Mesenchymal stem cell (in vitro differentiated cells and primary cell): Measurements from ENCODE around the gene LRIT3.

ENCODE experiments used
- DNase-seq: peaks from one replicate; pipeline ENCODE4 v3.0.0-alpha.2; 2013
- H2AFZ ChIP-seq: one replicate; pipeline ENCODE4 v1.6.1; 2013; ENCODE audit warnings: low read depth, mild to moderate bottlenecking, control low read depth, inconsistent platforms, low read length, moderate library complexity
- H2AK5ac ChIP-seq: 2 replicates; pipeline ENCODE4 v1.6.1; 2013; ENCODE audit warnings: low read length, moderate library complexity, mild to moderate bottlenecking, inconsistent platforms; ENCODE audit not compliant: severe bottlenecking
- H2BK120ac ChIP-seq: one replicate; pipeline ENCODE4 v1.6.1; 2013; ENCODE audit warnings: low read depth, mild to moderate bottlenecking, inconsistent platforms, low read length, moderate library complexity
- H2BK12ac ChIP-seq, 2 experiments: one replicate each; pipeline ENCODE4 v1.6.1; 2013; ENCODE audit warnings: inconsistent platforms in 2 of 2, low read length in 2 of 2, mild to moderate bottlenecking in 2 of 2, moderate library complexity in 2 of 2, control low read depth in 1 of 2
- H2BK15ac ChIP-seq: one replicate; pipeline ENCODE4 v1.6.1; 2013; ENCODE audit warnings: mild to moderate bottlenecking, low read depth, inconsistent platforms; ENCODE audit not compliant: poor library complexity, severe bottlenecking
- H2BK5ac ChIP-seq: 2 replicates; pipeline ENCODE4 v1.6.1; 2013; ENCODE audit warnings: low read depth, mild to moderate bottlenecking, low read length, control low read depth, inconsistent platforms; ENCODE audit not compliant: poor library complexity, severe bottlenecking
- H3K14ac ChIP-seq, 2 experiments: one replicate each; pipeline ENCODE4 v1.6.1; 2013; ENCODE audit warnings: inconsistent platforms in 2 of 2, low read length in 2 of 2, control low read depth in 1 of 2, mild to moderate bottlenecking in 1 of 2, moderate library complexity in 1 of 2
- H3K18ac ChIP-seq, 2 experiments: one replicate each; pipeline ENCODE4 v1.6.1; 2013; ENCODE audit warnings: inconsistent platforms in 2 of 2, low read length in 2 of 2, control low read depth in 1 of 2, low read depth in 1 of 2, mild to moderate bottlenecking in 1 of 2
- H3K23ac ChIP-seq, 2 experiments: one replicate each; pipeline ENCODE4 v1.6.1; 2013; ENCODE audit warnings: inconsistent platforms in 2 of 2, low read length in 2 of 2, mild to moderate bottlenecking in 2 of 2, moderate library complexity in 2 of 2, control low read depth in 1 of 2
- H3K27ac ChIP-seq: 2 replicates; pipeline ENCODE4 v1.5.1; 2013; ENCODE audit warnings: mild to moderate bottlenecking, moderate library complexity, low read length, control low read depth, inconsistent platforms; ENCODE audit not compliant: poor library complexity, severe bottlenecking
- H3K27me3 ChIP-seq, 2 experiments: 2 replicates each; pipeline versions ENCODE4 v1.6.1 to v1.7.0; 2013; ENCODE audit warnings: low read length in 2 of 2, mild to moderate bottlenecking in 2 of 2, moderate library complexity in 2 of 2, control low read depth in 1 of 2, inconsistent platforms in 1 of 2; ENCODE audit not compliant: control insufficient read depth in 1 of 2, insufficient read depth in 1 of 2
- H3K36me3 ChIP-seq, 2 experiments: 2 replicates each; pipeline versions ENCODE4 v1.6.1 to v1.7.0; 2013; ENCODE audit warnings: low read length in 2 of 2, control low read depth in 1 of 2, inconsistent platforms in 1 of 2, low read depth in 1 of 2, mild to moderate bottlenecking in 1 of 2; ENCODE audit not compliant: insufficient read depth in 2 of 2, control insufficient read depth in 1 of 2
- H3K4ac ChIP-seq, 2 experiments: one replicate each; pipeline ENCODE4 v1.6.1; 2013; ENCODE audit warnings: inconsistent platforms in 2 of 2, low read length in 2 of 2, mild to moderate bottlenecking in 2 of 2, moderate library complexity in 2 of 2, control low read depth in 1 of 2, low read depth in 1 of 2
- H3K4me1 ChIP-seq: 2 replicates; pipeline ENCODE4 v1.6.1; 2013; ENCODE audit warnings: low read depth, low read length, control low read depth; ENCODE audit not compliant: control insufficient read depth, insufficient read depth
- H3K4me2 ChIP-seq: 2 replicates; pipeline ENCODE4 v1.6.1; 2013; ENCODE audit warnings: low read length, mild to moderate bottlenecking, inconsistent platforms; ENCODE audit not compliant: poor library complexity, severe bottlenecking
- H3K4me3 ChIP-seq, 2 experiments: 2 replicates each; pipeline versions ENCODE4 v1.5.1 to v1.7.0; 2013; ENCODE audit warnings: low read length in 2 of 2, mild to moderate bottlenecking in 2 of 2, control low read depth in 1 of 2, low read depth in 1 of 2; ENCODE audit not compliant: insufficient read depth in 1 of 2
- H3K79me1 ChIP-seq: replicated peaks from 2 replicates; pipeline ENCODE4 v1.6.1; 2013; ENCODE audit warnings: mild to moderate bottlenecking, control low read depth, low read length, inconsistent platforms; ENCODE audit not compliant: poor library complexity, severe bottlenecking
- H3K9ac ChIP-seq: 2 replicates; pipeline ENCODE4 v1.7.0; 2013; ENCODE audit warnings: mild to moderate bottlenecking, low read length, moderate library complexity
- H3K9me3 ChIP-seq: 2 replicates; pipeline ENCODE4 v1.7.0; 2013; ENCODE audit warnings: mild to moderate bottlenecking, low read length; ENCODE audit not compliant: control insufficient read depth
- H4K8ac ChIP-seq: one replicate; pipeline ENCODE4 v1.6.1; 2013; ENCODE audit warnings: inconsistent platforms, mild to moderate bottlenecking, low read length, moderate library complexity
- H4K91ac ChIP-seq: one replicate; pipeline ENCODE4 v1.6.1; 2013; ENCODE audit warnings: mild to moderate bottlenecking, low read length, inconsistent platforms
- WGBS: methylation state at CpG from one replicate; pipeline ENCODE4 v1.1.7; 2013; ENCODE audit warnings: mixed read lengths; 5-methylcytosine and 5-hydroxymethylcytosine counted together

Gene LRIT3

DNA sequence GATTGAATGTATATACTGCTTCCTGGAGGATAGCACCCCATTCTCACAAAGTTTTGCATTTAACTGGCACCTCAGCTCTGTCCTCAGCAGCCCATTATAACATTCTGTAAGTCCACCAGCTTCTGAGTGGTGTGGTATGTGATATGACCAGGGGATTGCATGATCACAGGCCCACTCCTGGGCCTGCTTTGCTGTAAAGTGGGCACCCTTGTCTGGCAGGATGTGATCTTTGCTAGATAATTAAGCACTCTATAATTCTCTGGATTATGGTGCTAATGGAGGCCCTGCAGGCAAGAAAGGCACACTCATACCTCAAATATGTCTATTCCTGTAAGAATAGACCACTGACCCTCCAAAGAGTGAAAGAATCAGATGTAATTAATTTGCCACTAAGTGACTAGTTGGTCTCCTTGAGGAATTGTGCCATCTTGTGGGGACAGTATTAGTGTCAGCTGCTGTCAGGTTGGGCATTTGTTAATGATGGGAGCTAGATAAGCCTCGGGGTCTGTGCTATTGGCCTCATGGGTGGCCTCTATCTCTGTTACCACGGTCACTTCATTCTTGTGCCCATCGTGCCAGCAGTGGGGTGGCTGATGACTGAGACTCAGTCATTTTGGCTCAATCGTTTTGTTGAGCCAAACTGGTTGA is 43.9 kb upstream of the LRIT3 start:
- 51% methylated on average over 3 of the region's 4 CpGs for WGBS
- no peak overlapping the region for H3K4me2 ChIP-seq

DNA sequence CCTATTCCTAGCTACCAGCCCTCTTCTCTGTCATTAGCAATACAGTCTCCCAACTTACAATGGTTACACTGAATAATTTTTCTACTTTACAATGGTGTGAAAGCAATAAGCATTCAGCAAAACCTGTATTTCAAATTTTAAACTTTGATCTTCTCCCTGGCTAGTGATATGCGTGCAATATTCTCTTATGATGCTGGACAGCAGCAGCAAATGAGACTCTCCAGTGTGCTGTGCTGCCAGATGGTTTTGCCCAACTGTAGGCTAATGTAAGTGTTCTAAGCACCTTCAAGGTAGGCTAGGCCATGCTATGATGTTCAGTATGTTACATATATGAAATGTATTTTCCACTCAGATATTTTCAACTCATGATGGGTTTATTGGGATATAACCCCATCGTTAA is 38.3 kb upstream of the LRIT3 start:
- Histone ChIP-seq H3K4ac (no peak overlapping the region), H2AK5ac (no peak overlapping the region), H3K27me3 (no peaks in the 10 kb centered on the region), H3K14ac (no peak overlapping the region), H3K9ac (no peak overlapping the region), H3K18ac (no peak overlapping the region), H3K9me3 (no peaks in the 10 kb centered on the region), H3K36me3 (no peaks in the 10 kb centered on the region), H4K91ac (no peak overlapping the region), H4K8ac (no peak overlapping the region), H2BK120ac (no peak overlapping the region), H3K23ac (no peak overlapping the region), H2AFZ (no peak overlapping the region), H3K4me3 (no peak overlapping the region), H3K4me1 (no peaks in the 10 kb centered on the region), H2BK15ac (no peak overlapping the region), H3K79me1 (no peaks in the 10 kb centered on the region), H2BK12ac (no peak overlapping the region), H2BK5ac (no peak overlapping the region), H3K4me2 (no peak overlapping the region), H3K27ac (no peak overlapping the region)
- 100% methylated on average over 2 of the region's 2 CpGs for WGBS
- no peak for DNase-seq

More for the DNA sequence above, 43.9 kb upstream of the LRIT3 start:
- Histone ChIP-seq H4K91ac (no peak overlapping the region), H3K27ac (no peak overlapping the region), H2BK12ac (no peak overlapping the region), H2BK5ac (no peak overlapping the region), H2AFZ (no peak overlapping the region), H2AK5ac (no peak overlapping the region), H3K9me3 (no peaks in the 10 kb centered on the region), H3K9ac (no peak overlapping the region), H2BK15ac (no peak overlapping the region), H3K4ac (no peak overlapping the region), H3K36me3 (no peaks in the 10 kb centered on the region), H3K14ac (no peak overlapping the region), H3K27me3 (no peaks in the 10 kb centered on the region), H3K18ac (no peak overlapping the region), H4K8ac (no peak overlapping the region), H3K4me1 (no peaks in the 10 kb centered on the region), H3K4me3 (no peak overlapping the region), H3K23ac (no peak overlapping the region), H2BK120ac (no peak overlapping the region), H3K79me1 (no peaks in the 10 kb centered on the region)
- DNase-seq: peak; percentile 66

DNA sequence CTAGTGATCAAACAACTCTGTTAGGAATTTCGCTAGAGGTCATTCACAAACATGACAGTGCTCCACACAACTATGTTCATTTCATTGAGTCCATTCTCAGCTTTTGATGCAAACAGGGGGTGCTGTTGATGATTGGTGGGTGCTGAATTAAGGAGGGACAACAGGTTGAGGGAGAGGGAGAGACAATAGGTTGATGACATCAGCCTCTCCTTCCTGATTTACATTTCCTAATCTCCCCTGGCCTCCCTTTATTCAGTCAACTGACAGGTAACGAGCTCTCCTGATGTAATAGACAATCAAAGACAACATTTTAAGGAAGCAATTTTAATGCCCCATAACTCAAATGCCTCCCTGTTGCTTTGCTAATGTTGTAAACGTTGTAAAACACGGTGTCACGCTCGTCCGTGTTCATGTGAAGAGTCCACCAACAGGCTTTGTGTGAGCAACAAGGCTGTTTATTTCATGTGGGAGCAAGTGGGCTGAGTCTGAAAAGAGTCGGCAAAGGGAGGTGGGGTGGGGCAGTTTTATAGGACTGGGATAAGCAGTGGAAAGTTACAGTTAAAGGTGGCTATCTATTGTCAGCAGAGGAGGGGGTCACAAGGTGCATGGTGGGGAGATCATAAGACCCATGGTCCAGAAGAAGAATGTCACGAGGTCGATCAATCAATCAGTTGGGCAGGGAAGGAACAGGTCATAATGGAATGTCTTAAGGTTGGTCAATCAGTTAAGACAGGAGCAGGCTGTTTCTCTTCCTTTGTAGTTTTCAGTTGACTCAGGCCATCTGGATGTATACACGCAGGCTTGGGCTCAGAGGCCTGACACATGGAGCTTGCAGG is 37.1 kb upstream of the LRIT3 start:
- Histone ChIP-seq H4K8ac (no peak overlapping the region), H3K14ac (no peak overlapping the region), H3K4me3 (no peak overlapping the region), H3K79me1 (peaks cover 1% of the 10 kb centered on the region), H3K36me3 (no peaks in the 10 kb centered on the region), H3K9me3 (no peaks in the 10 kb centered on the region), H3K4ac (no peak overlapping the region), H3K23ac (no peak overlapping the region), H3K18ac (no peak overlapping the region), H3K27ac (no peak overlapping the region), H4K91ac (no peak overlapping the region), H2BK5ac (no peak overlapping the region), H2BK12ac (no peak overlapping the region), H2BK120ac (no peak overlapping the region), H2AFZ (no peak overlapping the region), H3K27me3 (no peaks in the 10 kb centered on the region), H3K4me1 (no peaks in the 10 kb centered on the region), H2BK15ac (no peak overlapping the region), H2AK5ac (no peak overlapping the region), H3K9ac (no peak overlapping the region), H3K4me2 (no peak overlapping the region)
- WGBS: 58% methylated on average over 10 of the region's 11 CpGs
- no peak for DNase-seq

DNA sequence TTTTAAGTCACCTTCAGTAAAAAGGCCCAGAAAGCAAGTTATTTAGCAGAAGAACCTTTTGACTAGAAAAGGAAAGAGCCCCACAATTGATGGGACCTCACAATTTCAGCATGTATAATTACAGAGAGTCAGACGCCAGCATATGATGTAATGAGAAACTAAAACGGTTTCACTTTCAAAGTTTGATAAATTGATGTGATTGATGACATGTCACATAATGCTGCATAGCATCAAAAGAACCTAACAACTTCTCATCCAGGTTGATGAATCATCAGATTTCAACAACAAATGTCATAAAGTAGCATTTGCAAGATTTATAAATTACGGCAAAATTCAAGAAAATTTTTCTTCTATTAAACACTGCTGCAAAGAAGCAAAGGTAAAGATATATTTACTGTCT is 36.2 kb upstream of the LRIT3 start:
- no peak overlapping the region for H4K91ac ChIP-seq
- H2BK15ac ChIP-seq: no peak overlapping the region
- H3K4me1 ChIP-seq: no peaks in the 10 kb centered on the region
- no peak overlapping the region for H3K4ac ChIP-seq
- H2AK5ac ChIP-seq: no peak overlapping the region
- H3K23ac ChIP-seq: no peak overlapping the region
- no peak overlapping the region for H3K14ac ChIP-seq
- H3K9ac ChIP-seq: no peak overlapping the region
- DNase-seq: no peak
- no peak overlapping the region for H3K27ac ChIP-seq
- H3K18ac ChIP-seq: no peak overlapping the region
- H3K9me3 ChIP-seq: no peaks in the 10 kb centered on the region
- H2BK120ac ChIP-seq: no peak overlapping the region
- H3K27me3 ChIP-seq: no peaks in the 10 kb centered on the region
- WGBS: no CpG with 5 or more reads among the region's 3 CpGs
- no peak overlapping the region for H3K4me2 ChIP-seq
- no peak overlapping the region for H4K8ac ChIP-seq
- H3K36me3 ChIP-seq: no peaks in the 10 kb centered on the region
- no peak overlapping the region for H3K4me3 ChIP-seq
- no peak overlapping the region for H2BK5ac ChIP-seq
- no peak overlapping the region for H2BK12ac ChIP-seq
- H2AFZ ChIP-seq: no peak overlapping the region
- H3K79me1 ChIP-seq: peaks cover 3% of the 10 kb centered on the region
